Astrocyte of the hippocampus (primary cell): Measurements from ENCODE around the gene HAPLN2.
"Not testable (repeated sequence)": the region's sequence is repeated elsewhere in the genome, so short reads cannot be mapped to it uniquely, and the experiment has no call there.

Source experiments
- DNase-seq: peaks from one replicate; pipeline ENCODE4 v3.0.0; 2011; ENCODE audit warnings: low read depth, low spot score

Gene HAPLN2

GRCh38 chr1:156616463-156616862 lies 2.8 kb upstream of the HAPLN2 start:
- peak; percentile 39 for DNase-seq

- DNase-seq: no peak
Observed at GRCh38 chr1:156619582-156619955, 354 bp downstream of the HAPLN2 start.

GRCh38 chr1:156622581-156623297 lies 3.5 kb downstream of the HAPLN2 start:
- no peak for DNase-seq

- DNase-seq: peak; percentile 70
Observed at GRCh38 chr1:156623946-156624813, 5.0 kb downstream of the HAPLN2 start.

GRCh38 chr1:156624814-156625435 lies 5.7 kb downstream of the HAPLN2 start:
- DNase-seq: no peak

GRCh38 chr1:156625436-156626078 lies 6.3 kb downstream of the HAPLN2 start:
- peak; percentile 75 for DNase-seq

- no peak for DNase-seq
Observed at GRCh38 chr1:156626079-156626438, 6.8 kb downstream of the HAPLN2 start.

- peak; percentile 68 for DNase-seq
Observed at GRCh38 chr1:156627313-156627880, 8.2 kb downstream of the HAPLN2 start.

- no peak for DNase-seq
Observed at GRCh38 chr1:156629823-156630449, 10.7 kb downstream of the HAPLN2 start.

- DNase-seq: not testable (repeated sequence)
Observed at GRCh38 chr1:156631152-156631551, 11.9 kb downstream of the HAPLN2 start.

- DNase-seq: no peak
Observed at GRCh38 chr1:156632355-156632754, 13.1 kb downstream of the HAPLN2 start.

GRCh38 chr1:156638189-156638985 lies 19.2 kb downstream of the HAPLN2 start:
- DNase-seq: no peak

GRCh38 chr1:156639601-156640101 lies 20.4 kb downstream of the HAPLN2 start:
- DNase-seq: peak; percentile 47

GRCh38 chr1:156640842-156641706 lies 21.9 kb downstream of the HAPLN2 start:
- no peak for DNase-seq

- peak; percentile 44 for DNase-seq
Observed at GRCh38 chr1:156641761-156642264, 22.6 kb downstream of the HAPLN2 start, which contains the start of gene BCAN. TSS of gene BCAN (plus strand) at chr1:156642117. CDS start at chr1:156646055, 3,938 bp downstream.

- no peak for DNase-seq
Observed at GRCh38 chr1:156642265-156643048, 23.2 kb downstream of the HAPLN2 start.

- DNase-seq: no peak
Observed at GRCh38 chr1:156643049-156643777, 24.0 kb downstream of the HAPLN2 start.

- no peak for DNase-seq
Observed at GRCh38 chr1:156643778-156644092, 24.5 kb downstream of the HAPLN2 start.
